Lower lobe of right lung (tissue), 2 donors: ENCODE data around the gene ARHGAP4. TPM values are rescaled to one million over a fixed set of nuclear protein-coding genes. Genes with fewer than 3 reads are reported as not detected.
A peak's percentile ranks its signal among the peaks of the same experiment; 100 is the strongest.

Source experiments
- ATAC-seq, 2 donors: fragments of 200-7000 bp; cut with Tn5 transposase; one replicate each; pipeline ENCODE4 v1.9.1; 2020 to 2022; ENCODE audit warnings: mild to moderate bottlenecking in 2 of 2, moderate library complexity in 2 of 2
- DNase-seq: peaks from one replicate; pipeline ENCODE4 v3.0.0-alpha.2; 2020
- H3K27ac ChIP-seq: fragments of 200-600 bp; one replicate; pipeline ENCODE4 v1.8.0; 2022
- H3K27me3 ChIP-seq: fragments of 200-600 bp; one replicate; pipeline ENCODE4 v1.8.0; 2022; ENCODE audit warnings: low read depth
- H3K36me3 ChIP-seq: fragments of 200-600 bp; one replicate; pipeline ENCODE4 v1.8.0; 2022; ENCODE audit warnings: mild to moderate bottlenecking
- H3K4me1 ChIP-seq: fragments of 200-600 bp; one replicate; pipeline ENCODE4 v1.8.0; 2022
- H3K4me3 ChIP-seq: fragments of 200-600 bp; one replicate; pipeline ENCODE4 v1.8.0; 2022; ENCODE audit warnings: mild to moderate bottlenecking
- H3K9me3 ChIP-seq: fragments of 200-600 bp; one replicate; pipeline ENCODE4 v1.8.0; 2022
- CTCF ChIP-seq: fragments of 200-600 bp; IDR thresholded peaks from one replicate; pipeline ENCODE4 v1.8.0; 2022; ENCODE audit warnings: antibody characterized with exemption, mild to moderate bottlenecking
- intact Hi-C: fragments of 100-400 bp; cut with DNase I; formaldehyde crosslinking; loops from one replicate; pipeline ENCODE4 v1.11.0; 2022
- total RNA-seq: library from RNA; stranded (reverse); fragmentation: NEBNext Ultra II Directional; extraction: Animal tissue kit (Norgen Biotek cat#: 25700); gene quantifications from one replicate; pipeline ENCODE4 v1.2.1, GENCODE V29; 2021
- donor health status: DM: no; HTN: yes; CAD: no; lungs with severe emphysema.

The ARHGAP4 gene
- total RNA-seq, 1 donor from 2014 or later: 70.7 TPM

GRCh38 chrX:153947009-153947769, 21.1 kb upstream of the ARHGAP4 start:
- TF ChIP-seq CTCF: peak; percentile 78
- peak; percentile 84 to 92 for ATAC-seq
- H3K27me3 ChIP-seq: no peaks in the 10 kb centered on the region
- peaks cover 5% of the 10 kb centered on the region for H3K4me1 ChIP-seq
- H3K4me3 ChIP-seq: no peak overlapping the region
- H3K27ac ChIP-seq: peak overlapping the region; percentile 60
- peak; percentile 83 for DNase-seq
- intact Hi-C loops: no loop called here
- peaks cover 37% of the 10 kb centered on the region for H3K36me3 ChIP-seq
- no peaks in the 10 kb centered on the region for H3K9me3 ChIP-seq

GRCh38 chrX:153945956-153946943, 20.2 kb upstream of the ARHGAP4 start:
- DNase-seq: no peak

GRCh38 chrX:153944800-153945150, 18.7 kb upstream of the ARHGAP4 start:
- H3K36me3 ChIP-seq: peaks cover 12% of the 10 kb centered on the region
- H3K27ac ChIP-seq: peak overlapping the region; percentile 62
- H3K9me3 ChIP-seq: no peaks in the 10 kb centered on the region
- intact Hi-C loops: no loop called here
- DNase-seq: no peak
- ATAC-seq: peak; percentile 23 to 34
- peak overlapping the region; percentile 56 for H3K4me3 ChIP-seq
- TF ChIP-seq CTCF: no peak
- H3K4me1 ChIP-seq: peaks cover 3% of the 10 kb centered on the region
- H3K27me3 ChIP-seq: no peaks in the 10 kb centered on the region

More at GRCh38 chrX:153945956-153946943, 20.2 kb upstream of the ARHGAP4 start:
- ATAC-seq: no peak
- H3K36me3 ChIP-seq: peaks cover 27% of the 10 kb centered on the region
- intact Hi-C loops: no loop called here
- no peak for TF ChIP-seq CTCF
- peak overlapping the region; percentile 46 for H3K27ac ChIP-seq
- no peaks in the 10 kb centered on the region for H3K9me3 ChIP-seq
- no peak overlapping the region for H3K4me3 ChIP-seq
- peaks cover 5% of the 10 kb centered on the region for H3K4me1 ChIP-seq
- H3K27me3 ChIP-seq: no peaks in the 10 kb centered on the region

GRCh38 chrX:153944140-153944799, 18.2 kb upstream of the ARHGAP4 start, which contains the start of gene RENBP:
Gene RENBP (minus strand): TSS chrX:153944643. CDS start chrX:153944610, 33 bp downstream.
- peak; percentile 83 for DNase-seq

More at GRCh38 chrX:153944140-153944799, 18.2 kb upstream of the ARHGAP4 start, which contains the start of gene RENBP:
- Histone ChIP-seq H3K4me1 (no peaks in the 10 kb centered on the region), H3K9me3 (no peaks in the 10 kb centered on the region), H3K4me3 (peak within 1 kb of the TSS; percentile 56), H3K27ac (peak within 1 kb of the TSS; percentile 62), H3K36me3 (peaks cover 7% of the 10 kb centered on the region), H3K27me3 (no peaks in the 10 kb centered on the region)
- ATAC-seq: peak; percentile 62 to 70
- intact Hi-C loops: no loop called here
- TF ChIP-seq CTCF: no peak
